ENCODE data around the gene CCDC8. TPM values are rescaled to one million over a fixed set of nuclear protein-coding genes. Genes with fewer than 3 reads are reported as not detected.

The CCDC8 gene
- total RNA-seq, 1 donor from 2014 or later: 10.0 TPM

DNA sequence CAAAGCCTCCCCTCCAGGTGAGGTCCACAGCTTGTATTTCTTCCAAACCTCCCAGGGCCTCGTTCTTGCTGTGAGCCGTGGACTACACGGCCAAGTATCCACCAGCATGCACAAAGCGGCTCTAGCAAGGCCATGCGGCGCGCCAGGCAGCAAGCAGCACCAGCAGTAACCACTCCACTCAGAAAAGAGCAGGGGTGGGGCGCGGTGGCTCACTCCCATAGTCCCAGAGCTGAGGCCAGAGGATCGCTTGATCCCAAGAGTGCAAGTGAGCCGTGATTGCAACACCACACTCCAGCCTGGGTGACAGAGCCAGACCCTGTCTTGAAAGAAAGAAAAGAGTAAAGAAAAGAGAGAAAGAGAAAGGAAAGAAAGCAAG is 4.7 kb downstream of the CCDC8 start:
- Histone ChIP-seq H3K36me3 (no peaks in the 10 kb centered on the region), H3K4me3 (peak overlapping the region; percentile 37 to 45), H3K27ac (peak overlapping the region; percentile 61 to 76), H3K27me3 (no peaks in the 10 kb centered on the region), H3K4me1 (peaks cover 8 to 36% of the 10 kb centered on the region in 2 donors), H3K9me3 (no peaks in the 10 kb centered on the region)
- intact Hi-C loops (cut with DNase I): no loop called here
- DNase-seq (ENCODE audit: low spot score in 2 of 2): peak in 1 of 2 donors; percentile 90
- TF ChIP-seq, protein P1, sequence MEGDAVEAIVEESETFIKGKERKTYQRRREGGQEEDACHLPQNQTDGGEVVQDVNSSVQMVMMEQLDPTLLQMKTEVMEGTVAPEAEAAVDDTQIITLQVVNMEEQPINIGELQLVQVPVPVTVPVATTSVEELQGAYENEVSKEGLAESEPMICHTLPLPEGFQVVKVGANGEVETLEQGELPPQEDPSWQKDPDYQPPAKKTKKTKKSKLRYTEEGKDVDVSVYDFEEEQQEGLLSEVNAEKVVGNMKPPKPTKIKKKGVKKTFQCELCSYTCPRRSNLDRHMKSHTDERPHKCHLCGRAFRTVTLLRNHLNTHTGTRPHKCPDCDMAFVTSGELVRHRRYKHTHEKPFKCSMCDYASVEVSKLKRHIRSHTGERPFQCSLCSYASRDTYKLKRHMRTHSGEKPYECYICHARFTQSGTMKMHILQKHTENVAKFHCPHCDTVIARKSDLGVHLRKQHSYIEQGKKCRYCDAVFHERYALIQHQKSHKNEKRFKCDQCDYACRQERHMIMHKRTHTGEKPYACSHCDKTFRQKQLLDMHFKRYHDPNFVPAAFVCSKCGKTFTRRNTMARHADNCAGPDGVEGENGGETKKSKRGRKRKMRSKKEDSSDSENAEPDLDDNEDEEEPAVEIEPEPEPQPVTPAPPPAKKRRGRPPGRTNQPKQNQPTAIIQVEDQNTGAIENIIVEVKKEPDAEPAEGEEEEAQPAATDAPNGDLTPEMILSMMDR (IDR thresholded peaks at IDR 0.05): no peak

DNA sequence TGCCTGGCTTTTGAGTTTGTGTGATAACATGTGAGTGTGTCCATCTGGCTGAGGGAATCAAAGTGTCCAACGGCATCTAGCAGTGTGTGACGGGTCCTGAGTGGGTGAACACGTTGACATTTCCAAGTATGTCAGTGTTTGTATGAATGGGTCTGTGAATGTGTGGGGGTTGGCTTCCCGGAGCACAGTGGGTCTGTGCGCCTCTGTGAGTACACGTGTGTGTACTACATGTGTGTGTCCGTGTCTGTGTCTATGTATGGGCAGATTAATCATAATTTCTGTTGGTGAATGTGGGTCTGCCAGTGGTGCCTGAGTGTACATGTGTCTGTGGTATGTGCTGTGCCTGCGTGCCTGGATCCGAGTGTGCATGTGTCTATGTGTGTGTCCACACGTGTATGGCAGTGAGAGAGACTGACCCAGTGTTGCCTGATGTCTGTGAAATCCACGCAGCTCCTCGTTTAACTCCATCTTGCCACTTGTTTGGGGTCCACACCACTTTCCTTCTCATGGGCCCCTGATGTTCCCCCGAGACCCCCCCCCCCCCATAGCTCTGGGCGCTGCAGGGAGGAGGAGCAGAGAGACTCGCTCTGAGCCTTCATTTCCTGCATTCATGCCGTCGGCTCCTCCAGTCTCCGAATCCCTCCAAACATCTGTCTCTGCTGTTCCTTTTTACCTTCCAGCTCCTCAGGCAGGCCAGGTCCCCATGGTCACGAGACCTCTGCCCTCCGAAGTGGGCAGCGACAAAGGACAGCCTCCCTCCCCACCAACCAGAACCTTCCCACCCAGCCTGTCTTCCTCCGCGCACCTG is 5.3 kb downstream of the CCDC8 start:
- no peak for DNase-seq (ENCODE audit: low spot score in 2 of 2)
- no peaks in the 10 kb centered on the region for H3K27me3 ChIP-seq
- H3K9me3 ChIP-seq: no peaks in the 10 kb centered on the region
- peak overlapping the region; percentile 61 to 76 for H3K27ac ChIP-seq
- intact Hi-C loops (cut with DNase I): no loop called here
- TF ChIP-seq, protein P1 (IDR thresholded peaks at IDR 0.05): no peak
- peaks cover 8 to 36% of the 10 kb centered on the region in 2 donors for H3K4me1 ChIP-seq
- H3K36me3 ChIP-seq: no peaks in the 10 kb centered on the region
- peak overlapping the region; percentile 37 to 45 for H3K4me3 ChIP-seq

DNA sequence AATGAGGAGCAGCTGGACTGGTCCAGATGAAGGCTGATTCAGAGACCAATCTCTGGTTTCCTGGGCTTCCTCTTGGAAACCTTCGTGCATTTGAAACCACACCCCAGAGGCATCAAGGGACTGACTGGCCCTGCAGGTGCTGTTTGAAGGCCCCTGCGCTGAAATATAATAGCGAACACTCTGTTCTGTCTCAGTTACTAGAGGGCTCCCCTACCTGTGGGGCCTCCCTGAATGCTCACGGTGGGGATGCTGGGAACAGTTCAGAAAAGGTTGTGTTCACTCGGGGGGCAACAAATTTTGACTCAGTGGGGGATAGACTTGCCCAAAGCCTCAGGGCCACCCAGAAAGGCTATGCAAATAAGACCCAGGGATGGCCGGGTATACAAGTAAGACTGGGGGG is 6.4 kb downstream of the CCDC8 start:
- no peak overlapping the region for H3K4me3 ChIP-seq
- TF ChIP-seq, protein P1 (IDR thresholded peaks at IDR 0.05): no peak
- H3K27ac ChIP-seq: no peak overlapping the region
- intact Hi-C loops (cut with DNase I): no loop called here
- H3K9me3 ChIP-seq: no peaks in the 10 kb centered on the region
- DNase-seq (ENCODE audit: low spot score in 2 of 2): no peak
- no peaks in the 10 kb centered on the region for H3K36me3 ChIP-seq
- H3K27me3 ChIP-seq: no peaks in the 10 kb centered on the region
- peaks cover 8 to 38% of the 10 kb centered on the region in 2 donors for H3K4me1 ChIP-seq

DNA sequence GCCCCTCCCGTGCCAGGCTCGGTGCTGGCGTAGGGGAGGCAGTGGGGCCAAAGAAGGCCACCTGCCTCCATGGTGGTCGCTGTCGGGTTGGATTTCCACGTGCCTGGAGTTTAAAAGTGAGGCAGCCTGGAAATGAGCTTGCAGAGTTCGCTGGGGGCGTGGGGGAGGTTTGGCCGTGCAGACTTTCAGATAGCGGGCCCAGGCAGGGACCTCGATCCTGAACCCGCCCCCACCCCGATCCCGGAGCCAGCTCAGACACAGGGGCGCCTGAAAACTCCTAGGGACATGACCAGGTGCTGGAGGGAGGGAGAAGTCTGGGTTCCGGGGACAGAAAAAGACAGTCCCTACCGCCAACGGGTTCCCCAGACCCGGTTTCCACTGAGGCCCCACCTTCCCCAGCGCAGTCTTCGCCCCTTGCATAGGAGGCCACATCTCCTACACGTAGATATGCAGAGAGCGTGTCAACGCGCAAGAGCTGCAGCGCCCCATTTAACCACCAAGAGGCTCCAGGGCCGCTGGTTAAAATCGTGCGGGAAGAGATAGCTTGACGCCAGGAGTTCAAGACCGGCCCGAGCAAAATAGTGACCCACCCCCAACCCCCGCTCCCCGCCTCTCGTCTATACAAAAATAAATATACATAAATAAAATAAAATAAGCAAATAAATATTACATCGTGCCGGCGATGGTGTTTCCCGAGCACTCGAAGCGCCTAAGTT is 8.5 kb downstream of the CCDC8 start:
- peak overlapping the region; percentile 72 to 77 for H3K27ac ChIP-seq
- H3K4me1 ChIP-seq: peaks cover 0 to 23% of the 10 kb centered on the region in 2 donors
- peak overlapping the region; percentile 46 to 62 for H3K4me3 ChIP-seq
- TF ChIP-seq, protein P1 (IDR thresholded peaks at IDR 0.05): peak; percentile 11 to 44 (median 27)
- H3K27me3 ChIP-seq: no peaks in the 10 kb centered on the region
- intact Hi-C loops (cut with DNase I): no loop called here
- no peak for DNase-seq (ENCODE audit: low spot score in 2 of 2)
- no peaks in the 10 kb centered on the region for H3K9me3 ChIP-seq
- no peaks in the 10 kb centered on the region for H3K36me3 ChIP-seq

DNA sequence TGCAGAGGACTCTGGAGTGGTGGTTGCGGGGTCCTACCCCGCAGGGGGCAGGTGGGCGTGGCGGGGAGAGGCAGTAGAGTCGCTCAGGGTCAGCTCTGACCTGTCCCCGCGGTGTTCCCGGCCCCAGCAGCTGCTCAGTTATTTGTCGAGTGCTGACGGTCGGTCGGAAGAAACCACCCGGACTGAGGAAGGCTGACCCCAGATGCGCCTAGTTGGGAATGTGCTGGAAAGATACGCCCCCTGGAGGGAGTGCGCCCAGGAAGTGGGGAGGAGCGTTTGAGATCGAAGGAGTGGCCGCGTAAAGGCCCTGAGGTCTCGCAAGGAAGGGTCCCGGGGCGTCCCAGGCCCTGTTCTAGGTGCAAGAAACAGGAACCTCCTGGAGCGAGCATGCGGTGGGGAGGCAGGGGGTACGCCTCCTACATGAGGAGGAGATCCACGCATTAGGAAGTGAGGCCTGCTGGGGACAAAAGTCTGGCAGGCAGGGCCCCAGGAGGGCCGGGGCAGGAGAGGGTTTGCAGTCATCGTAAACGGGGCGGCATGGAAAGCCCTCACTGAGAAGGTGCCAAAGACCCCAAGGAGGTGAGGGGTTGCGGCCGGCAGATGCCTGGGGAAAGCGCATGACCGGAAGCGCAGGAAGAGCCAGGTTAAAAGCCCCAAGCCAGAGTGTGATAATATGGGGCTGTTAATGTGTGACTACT is 9.2 kb downstream of the CCDC8 start:
- intact Hi-C loops (cut with DNase I): no loop called here
- H3K27me3 ChIP-seq: no peaks in the 10 kb centered on the region
- H3K27ac ChIP-seq: peak overlapping the region; percentile 72 to 77
- TF ChIP-seq, protein P1 (IDR thresholded peaks at IDR 0.05): no peak
- H3K4me1 ChIP-seq: peaks cover 0 to 23% of the 10 kb centered on the region in 2 donors
- no peaks in the 10 kb centered on the region for H3K9me3 ChIP-seq
- no peak for DNase-seq (ENCODE audit: low spot score in 2 of 2)
- H3K36me3 ChIP-seq: no peaks in the 10 kb centered on the region
- H3K4me3 ChIP-seq: peak overlapping the region; percentile 46 to 62

Data from ascending aorta (tissue), 2 donors.